Activated gamma-delta T cell treated with anti-CD3 and anti-CD28 coated beads, Interleukin-2, amount 50 U/mL, for 16 hours (primary cell): ENCODE data around the gene HECTD4.
"Not testable (repeated sequence)": the region's sequence is repeated elsewhere in the genome, so short reads cannot be mapped to it uniquely, and the experiment has no call there.

Experiments used
- DNase-seq: peaks from one replicate; pipeline ENCODE4 v3.0.0-alpha.2; 2020; ENCODE audit warnings: low read depth

Gene HECTD4, protein sequence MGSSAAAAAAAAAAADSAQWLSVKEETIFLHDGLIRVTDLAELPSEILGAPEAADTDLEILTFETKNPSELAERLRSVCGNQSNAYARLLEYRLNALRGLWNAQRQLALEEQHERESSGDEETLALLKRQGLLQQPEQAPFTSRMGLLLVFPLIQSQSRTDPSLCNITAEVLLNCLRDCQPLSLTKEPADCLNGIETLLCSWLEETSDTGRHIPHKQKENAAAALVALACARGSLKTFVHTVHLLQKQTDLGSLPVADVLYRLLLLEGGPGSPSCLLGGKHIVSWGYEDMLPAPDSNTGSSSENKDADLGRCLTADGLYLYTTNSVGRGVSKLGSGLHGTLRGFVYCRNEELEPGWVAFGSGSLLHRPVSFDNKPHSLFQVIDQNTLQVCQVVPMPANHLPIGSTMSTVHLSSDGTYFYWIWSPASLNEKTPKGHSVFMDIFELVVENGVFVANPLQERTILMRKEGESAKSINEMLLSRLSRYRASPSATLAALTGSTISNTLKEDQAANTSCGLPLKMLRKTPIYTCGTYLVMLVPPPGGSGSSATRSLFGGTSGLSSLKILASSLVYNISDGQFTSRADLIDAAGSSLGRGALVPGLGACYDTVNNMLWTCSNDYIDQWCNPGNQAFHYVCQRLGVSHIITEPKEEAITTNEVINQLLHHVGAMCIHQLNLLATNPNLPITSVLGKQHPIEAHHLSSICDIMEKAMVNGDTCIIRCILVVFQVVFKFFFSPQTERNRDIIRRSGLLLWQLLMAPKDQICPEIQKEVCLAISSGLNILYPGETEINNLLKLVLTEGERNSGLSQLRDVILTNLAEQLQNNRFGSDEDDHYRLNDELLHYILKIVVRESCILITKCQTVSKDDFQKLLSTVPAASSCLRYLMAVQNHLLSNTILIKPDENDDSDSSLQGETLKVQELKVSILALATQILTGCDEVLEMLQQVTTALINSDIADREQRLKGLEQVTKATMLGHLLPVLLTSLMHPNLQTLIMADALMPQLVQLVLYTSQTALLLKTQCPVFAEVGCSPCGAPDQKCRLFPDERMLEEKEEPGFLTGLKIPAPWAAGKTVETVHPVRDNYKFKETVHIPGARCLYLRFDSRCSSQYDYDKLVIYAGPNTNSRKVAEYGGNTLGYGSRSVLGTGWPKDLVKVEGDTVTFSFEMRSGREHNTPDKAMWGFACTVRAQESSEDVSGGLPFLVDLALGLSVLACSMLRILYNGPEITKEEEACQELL (N-terminal part only)

DNA sequence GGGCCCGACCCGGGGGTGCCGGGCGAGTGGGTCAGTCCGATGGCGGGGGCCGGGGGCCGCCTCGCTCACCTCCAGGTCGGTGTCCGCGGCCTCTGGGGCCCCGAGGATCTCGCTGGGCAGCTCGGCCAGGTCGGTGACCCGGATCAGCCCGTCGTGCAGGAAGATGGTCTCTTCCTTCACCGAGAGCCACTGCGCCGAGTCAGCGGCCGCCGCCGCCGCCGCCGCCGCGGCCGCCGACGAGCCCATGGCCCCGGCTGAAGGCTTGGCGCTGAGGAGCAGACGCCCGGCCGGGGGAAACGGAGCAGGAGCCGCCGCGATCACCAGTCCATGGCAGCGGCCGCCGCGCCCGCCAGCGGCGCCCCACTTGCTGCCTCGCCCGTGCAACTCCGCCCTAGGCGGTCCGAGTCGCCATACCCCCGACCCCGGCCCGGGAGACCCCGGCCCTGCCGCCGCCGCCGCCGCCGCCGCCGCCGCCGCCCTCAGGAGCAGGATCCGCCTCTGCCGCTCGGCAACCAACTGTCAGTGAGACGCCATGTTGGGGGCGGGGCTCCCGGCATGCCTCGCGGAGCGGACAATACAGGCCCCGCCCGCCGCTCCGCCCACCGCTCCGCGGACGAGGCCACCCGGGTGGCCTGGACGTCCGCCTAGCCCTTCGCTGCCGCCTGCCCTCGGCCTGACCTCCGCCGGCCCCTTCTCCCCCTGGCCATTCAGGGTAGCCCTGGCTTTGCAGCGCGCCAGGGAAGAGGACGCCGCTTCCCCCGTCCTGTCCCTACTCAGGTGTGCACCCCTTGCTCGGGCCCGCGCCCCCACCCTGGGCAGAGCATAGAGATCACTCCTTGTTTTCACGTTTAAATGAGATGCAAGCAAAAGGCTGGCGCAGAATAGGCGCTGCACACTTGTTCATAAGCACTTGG lies at the start of gene HECTD4:
TSS of gene HECTD4 (minus strand) at position 549 of the 914 bp plus-strand sequence. CDS start at position 246, 303 bp downstream.
- peak; percentile 88 for DNase-seq

DNA sequence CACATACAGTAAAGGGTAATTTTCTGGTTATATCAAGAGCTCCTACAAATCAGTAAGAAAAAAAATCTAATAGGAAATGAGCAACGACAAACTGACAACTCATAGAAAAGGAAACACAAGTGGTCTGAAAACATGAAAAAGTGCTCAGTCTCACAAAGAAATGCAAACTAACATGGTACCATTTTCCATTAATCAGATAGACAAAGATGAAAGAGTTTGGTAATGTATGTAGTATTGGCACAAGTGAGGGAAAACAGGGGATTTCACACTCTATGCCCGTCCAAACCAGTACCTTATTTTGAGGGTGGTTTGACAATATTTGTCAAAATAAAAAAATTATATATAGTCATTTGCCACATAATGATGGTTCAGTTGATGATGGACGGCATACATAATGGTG lies 49.7 kb upstream of the HECTD4 start:
- no peak for DNase-seq

DNA sequence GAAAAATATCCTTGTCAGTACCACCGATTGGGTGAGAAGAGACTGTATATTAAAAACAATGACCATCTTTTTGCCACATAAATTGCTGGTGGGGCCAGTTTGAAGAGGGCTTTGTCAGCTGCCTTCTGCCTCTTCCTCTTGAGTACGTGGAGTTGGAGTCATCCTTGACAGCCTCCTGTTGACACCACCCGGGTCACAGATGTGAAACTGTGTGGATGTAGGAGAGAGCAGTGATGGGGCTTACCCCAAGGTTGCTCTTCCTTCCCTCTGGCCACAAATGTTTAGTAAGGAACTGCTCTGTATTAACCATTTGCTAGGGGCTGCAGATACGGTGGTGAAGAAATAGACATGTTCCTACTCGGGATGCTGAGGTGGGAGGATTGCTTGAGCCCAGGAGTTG lies 48.7 kb upstream of the HECTD4 start:
- no peak for DNase-seq

DNA sequence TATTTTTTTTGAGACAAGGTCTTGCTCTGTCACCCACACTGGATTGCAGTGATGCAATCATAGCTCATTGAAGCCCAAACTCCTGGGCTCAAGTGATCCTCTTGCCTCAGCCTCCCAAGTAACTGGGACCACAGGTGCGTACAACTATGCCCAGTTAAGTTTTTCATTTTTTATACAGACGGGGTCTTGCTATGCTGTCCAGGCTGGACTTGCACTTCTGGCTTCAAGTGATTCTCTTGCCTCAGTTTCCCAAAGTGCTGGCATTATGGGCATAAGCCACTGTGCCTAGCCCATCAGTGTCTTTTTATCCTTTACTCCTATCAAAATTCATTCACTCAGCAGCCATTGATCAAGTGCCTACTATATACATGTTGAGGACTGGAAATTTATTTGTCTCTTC lies 45.5 kb upstream of the HECTD4 start:
- DNase-seq, result no peak

DNA sequence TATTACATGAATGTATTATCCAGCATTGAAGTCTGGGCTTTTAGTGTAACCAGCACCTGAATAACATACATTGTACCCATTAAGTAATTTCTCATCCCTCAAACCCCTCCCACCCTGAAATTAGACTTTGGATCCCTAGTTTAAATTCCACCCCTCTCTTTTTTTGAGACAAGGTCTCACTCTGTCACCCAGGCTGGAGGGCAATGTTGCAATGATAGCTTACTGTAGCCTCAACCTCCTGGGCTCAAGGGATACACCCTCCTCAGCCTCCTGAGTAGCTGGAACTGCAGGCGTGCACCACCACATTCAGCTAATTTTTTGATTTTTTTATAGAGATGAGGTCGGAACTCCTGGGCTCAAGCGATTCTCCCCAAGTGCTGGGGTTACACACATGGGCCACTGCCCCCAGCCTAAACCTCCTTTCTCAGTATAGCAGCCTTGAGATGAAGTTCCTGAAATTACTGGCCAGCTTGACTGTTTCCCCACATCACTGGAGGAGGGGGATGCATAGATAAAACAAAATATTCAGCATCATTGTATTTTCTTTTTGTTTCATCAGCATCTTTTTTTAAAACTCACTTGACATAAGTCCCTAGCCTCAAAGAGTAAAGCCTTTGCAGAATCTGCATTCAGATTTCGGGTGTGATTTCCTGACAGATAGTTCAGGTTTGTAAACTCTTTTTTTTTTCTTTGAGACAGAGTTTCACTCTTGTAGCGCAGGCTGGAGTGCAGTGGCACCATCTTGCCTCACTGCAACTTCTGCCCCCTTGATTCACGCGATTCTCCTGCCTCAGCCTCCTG lies 43.6 kb upstream of the HECTD4 start:
- DNase-seq, result no peak

DNA sequence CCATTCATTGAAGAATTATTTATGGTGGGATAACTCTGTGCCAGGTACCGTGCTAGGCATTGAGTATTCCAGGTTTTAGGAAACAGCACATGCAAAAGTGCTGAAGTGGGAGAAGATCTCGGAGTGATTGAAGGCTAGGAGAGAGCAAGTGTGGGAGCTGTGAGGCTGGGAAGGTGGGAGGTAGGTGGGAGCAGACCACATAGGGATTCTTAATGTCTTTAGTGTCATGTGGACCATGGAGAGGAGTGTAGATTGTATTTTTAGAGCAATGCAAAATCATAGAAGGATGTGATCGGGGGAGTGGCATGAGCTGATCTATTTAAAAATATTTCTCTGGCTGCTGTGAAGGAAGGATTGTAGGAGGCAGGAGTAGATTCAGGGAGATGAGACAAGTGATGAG lies 41.9 kb upstream of the HECTD4 start:
- no peak for DNase-seq

DNA sequence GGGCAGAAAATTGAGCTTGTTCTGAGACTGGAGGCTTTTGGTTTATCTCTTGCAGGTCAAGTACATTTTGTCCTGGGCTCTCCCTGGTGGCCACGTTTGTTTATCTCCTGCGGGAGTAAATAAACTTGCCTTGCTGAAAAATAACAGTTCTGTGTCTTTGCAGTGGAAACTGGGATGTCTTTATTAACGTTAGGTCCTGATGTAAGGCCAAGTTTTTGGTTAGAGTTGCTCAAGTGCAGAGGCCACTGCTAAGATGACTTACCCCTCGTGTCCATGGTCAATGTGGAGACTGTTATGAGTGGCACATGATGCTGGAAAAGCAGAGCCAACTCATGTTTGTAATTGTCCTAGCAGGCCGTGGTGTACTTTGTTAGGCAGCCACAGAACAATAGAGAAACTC lies 40.3 kb upstream of the HECTD4 start:
- DNase-seq, result no peak

DNA sequence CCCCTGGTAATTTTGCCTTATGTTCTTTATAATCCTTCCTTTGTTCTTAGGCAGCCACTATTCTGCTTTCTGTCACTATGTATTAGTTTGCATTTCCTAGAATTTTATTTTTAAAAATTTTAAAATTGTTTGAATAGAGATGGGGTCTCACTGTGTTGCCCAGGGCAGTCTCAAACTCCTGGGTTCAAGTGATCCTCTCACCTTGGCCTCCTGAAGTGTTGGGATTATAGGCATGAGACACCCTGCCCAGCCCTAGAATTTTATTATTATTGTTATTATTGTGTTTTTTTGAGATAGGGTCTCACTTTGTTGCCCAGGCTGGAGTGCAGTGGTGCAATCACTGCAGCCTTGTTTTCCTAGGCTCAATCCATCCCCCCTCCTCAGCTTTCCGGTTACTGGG lies 39.1 kb upstream of the HECTD4 start:
- no peak for DNase-seq

DNA sequence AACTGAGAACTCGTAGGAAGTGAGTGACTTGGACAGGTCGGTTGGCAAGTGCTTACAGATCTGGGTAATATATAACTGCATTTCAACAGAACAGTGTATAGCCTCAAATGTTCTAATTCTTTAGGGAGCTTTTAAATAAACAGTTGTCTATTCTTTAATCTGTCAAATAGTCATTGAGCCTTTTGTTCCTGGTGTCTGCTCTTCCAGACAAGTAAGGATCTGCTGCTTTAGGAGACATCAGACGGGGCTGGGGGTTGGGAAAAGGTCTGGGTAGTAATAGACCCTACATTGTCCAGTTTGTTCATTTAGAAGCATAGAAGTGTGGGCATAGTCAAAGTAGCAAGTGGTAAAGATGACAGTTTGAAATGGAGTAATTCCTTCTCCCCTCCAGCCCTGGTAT lies 38.5 kb upstream of the HECTD4 start:
- no peak for DNase-seq

DNA sequence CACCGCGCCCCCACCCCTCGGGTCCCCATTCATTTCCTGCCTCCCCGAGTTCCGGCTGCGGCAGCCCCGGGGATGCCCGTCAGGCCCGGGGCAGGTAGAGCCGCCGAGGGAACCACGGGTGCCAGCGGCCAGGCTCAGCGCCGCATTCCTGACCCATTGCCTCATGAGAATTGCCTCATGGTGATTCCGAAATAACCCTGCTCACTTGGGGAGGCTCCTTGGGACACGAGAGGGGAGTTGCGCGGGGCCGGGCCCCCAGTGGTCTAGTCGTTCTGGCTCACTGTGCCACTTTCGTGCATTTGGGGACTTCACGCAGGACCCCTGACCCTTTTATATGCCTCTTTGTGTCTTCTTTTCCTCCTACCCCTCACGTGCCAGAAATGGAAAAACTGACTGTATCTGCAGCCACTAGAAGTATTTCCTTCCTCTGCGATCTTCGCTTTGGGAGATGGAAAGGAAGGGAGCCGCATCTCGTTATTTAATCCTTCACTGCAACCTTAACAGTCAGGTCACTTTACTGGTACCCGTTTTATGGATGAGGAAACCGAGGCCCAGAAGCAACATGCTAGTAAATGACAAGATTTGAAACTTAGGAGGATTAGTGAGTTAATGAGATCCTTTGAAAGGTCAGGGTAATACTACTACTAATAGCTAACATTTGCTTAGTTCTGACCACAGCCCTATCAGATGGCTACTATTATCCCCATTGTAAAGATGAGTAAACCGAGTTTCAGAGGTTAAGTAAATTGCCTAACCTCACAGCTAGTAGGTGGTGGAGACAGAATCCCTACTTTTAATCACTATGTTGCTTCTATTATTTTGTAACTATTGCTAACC lies 37.3 kb upstream of the HECTD4 start:
- no peak for DNase-seq

DNA sequence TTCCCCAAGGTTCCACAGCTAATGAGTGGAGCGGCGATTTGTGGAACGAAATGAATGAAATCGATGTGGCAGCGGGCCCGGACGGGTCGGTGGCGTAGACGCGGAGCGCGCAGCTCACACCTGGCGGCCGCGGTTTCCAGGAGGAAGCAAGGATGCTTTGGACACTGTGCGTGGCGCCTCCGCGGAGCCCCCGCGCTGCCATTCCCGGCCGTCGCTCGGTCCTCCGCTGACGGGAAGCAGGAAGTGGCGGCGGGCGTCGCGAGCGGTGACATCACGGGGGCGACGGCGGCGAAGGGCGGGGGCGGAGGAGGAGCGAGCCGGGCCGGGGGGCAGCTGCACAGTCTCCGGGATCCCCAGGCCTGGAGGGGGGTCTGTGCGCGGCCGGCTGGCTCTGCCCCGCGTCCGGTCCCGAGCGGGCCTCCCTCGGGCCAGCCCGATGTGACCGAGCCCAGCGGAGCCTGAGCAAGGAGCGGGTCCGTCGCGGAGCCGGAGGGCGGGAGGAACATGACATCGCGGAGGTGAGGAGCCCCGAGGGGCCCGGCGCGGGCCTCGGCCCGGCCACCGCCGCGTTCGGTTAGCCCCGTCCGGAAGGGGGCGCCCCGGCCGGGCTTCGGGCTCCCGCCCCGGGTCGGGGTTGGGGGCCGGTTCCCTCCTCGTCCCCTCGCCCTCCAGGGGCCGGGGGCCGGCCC lies 36.5 kb upstream of the HECTD4 start, which contains the start of gene PTPN11:
TSS of gene PTPN11 (plus strand) at position 340 of the 689 bp plus-strand sequence. CDS start at position 505, 165 bp downstream.
- peak; percentile 85 for DNase-seq

DNA sequence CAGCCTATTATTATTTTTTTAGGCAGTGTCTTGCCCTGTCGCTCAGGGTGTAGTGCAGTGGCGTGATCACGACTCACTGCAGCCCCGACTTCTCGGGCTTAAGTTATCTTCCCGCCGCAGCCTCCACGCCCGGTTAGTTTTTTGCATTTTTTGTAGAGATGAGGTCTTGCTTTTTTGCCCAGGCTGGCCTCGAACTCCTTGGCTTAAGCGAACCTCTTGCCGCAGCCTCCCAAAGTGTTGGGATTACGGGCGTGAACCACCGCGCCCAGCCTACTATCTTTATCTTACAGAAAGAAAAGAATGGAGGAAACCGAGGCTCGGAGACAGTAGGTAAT lies 36.0 kb upstream of the HECTD4 start:
- no peak for DNase-seq

DNA sequence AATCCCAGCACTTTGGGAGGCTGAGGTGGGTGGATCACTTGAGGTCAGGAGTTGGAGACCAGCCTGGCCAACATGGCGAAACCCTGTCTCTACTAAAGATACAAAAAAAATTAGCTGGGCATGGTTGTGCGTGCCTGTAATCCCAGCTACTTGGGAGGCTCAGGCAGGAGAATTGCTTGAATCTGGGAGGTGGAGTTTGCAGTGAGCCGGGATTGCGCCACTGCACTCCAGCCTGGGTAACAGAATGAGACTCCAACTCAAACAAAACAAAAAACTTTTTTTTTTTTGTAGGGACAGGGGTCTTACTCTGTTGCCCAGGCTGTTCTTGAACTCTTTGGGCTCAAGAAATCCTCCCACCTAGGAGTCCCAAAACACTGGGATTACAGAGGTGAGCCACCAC lies 33.2 kb upstream of the HECTD4 start:
- DNase-seq, result not testable (repeated sequence)

DNA sequence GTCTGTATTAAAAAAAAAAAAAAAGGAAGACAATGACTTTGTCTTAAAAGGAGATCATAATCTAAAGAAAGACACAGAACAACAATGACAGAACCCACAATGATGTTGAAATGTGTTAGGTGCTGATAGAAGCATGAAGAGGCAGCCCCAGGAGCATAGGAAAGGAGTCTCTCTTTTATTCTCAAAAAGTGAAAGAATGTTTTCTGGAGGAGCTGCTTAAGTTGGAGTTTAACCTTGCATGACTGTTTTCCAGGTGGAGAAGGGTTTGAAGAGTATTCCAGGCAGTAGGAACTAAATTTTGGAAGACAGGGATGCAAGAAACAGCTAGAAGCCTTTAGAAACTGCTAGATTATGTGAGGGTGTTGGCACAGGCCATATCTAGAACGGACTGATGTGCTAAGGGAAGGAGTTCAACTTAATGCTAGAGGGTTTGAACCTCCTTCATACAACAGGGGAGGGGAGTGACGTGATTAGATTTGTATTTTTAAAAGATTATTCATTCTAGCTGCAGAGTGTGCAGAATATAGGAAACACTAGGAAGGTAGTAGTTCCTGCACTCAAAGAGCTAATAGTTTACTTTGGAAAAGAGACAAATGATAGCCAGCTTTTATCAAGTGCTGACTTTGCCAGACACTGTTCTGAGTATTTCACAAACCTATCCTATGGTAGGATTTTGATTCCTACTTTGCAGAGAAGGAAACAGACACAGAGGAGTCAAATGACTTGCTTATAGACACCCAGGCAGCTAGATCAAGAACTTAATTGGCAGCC lies 31.8 kb upstream of the HECTD4 start:
- DNase-seq, result no peak

DNA sequence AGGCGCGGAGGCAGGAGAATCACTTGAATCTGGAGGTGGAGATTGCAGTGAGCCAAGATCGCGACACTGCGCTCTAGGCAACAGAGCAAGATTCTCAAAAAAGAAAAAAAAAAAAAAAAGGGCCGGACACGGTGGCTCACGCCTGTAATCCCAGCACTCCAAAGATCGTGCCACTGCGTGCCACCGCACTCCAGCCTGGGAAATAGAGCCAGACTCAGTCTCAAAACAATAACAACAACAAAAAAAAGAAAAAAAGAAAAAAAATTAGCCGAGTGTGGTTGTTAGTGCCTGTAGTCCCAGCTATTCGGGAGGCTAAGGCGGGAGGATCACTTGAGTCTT lies 27.6 kb upstream of the HECTD4 start:
- no peak for DNase-seq

DNA sequence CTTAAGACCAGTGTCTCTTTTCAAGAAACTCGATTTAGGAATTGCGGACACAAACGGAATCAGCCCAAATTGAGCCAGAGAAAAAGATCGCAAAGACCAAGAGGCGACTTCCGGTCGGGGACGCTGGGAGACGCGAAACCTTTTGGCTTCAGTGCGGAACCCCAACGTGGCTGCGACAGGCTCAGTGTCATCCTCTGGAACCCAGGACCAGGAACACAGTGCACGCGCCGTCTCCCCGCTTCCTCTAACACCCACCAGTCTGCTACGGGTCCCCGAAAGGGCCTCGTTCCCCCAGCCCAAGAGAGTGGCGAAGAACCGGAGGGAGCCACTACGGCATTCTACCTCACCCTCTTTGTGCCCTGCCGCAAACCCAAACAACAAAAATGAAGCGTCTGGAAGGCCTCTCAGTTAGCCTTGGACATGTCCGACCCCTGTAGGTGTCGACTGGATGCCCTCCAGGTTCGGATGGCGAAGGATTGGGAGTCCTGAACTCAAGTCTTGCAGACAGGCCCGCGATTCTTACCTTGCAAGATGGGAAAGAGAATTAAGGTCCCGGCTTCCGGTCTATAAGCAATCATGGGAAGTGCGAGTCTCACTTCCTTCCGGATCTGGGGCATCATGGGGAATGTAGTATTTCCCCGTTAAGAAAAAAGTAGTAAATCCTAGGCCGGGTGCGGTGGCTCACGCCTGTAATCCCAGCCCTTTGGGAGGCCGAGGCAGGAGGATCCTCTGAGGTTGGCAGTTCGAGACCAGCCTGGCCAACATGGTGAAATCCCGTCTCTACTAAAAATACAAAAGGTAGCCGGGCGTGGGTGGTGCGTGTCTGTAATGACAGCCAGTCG lies 27.1 kb upstream of the HECTD4 start, which contains the start of gene RPL6:
TSS of gene RPL6 (minus strand) at position 542 of the 842 bp plus-strand sequence. CDS start 949 bp downstream, outside the sequence.
- peak; percentile 67 for DNase-seq

DNA sequence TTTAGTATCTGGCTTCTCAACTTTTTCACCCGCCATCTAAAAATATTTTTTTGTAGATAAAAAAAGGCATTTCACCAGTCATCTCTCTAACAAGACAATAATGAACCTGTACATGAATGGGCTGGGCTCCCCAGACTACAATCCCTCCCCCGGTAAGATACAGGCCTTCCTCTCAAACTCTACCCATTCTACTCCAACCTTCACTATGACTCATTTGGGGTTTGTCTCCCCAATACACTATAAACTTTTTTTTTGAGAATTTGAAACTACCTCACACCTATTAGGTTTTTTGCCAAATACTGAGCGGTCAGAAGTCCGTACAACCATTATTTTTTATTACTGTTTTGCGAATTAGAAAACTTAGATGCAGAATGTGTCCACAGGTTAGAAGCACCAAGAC lies 26.4 kb upstream of the HECTD4 start:
- DNase-seq, result no peak
